ENCODE data around the gene PTGR1. TPM values are rescaled to one million over a fixed set of nuclear protein-coding genes. Genes with fewer than 3 reads are reported as not detected.
"Not testable (repeated sequence)": the region's sequence is repeated elsewhere in the genome, so short reads cannot be mapped to it uniquely, and the experiment has no call there.

Gene PTGR1
- total and polyA plus RNA-seq, 3 donors from 2014 or later, result 20.9 to 26.6 (median 20.9) TPM

GRCh38 chr9:111621895-111622480, 22.5 kb upstream of the PTGR1 start:
- intact Hi-C loops (cut with DNase I; ENCODE audit: low total_unique reads), result no loop called here
- peak; percentile 56 for DNase-seq
- no peak overlapping the region for H3K4me3 ChIP-seq
- H3K4me1 ChIP-seq, result no peaks in the 10 kb centered on the region
- H3K27me3 ChIP-seq, result no peaks in the 10 kb centered on the region
- H3K27ac ChIP-seq, result no peak overlapping the region
- no peak for TF ChIP-seq POLR2A (IDR thresholded peaks at IDR 0.05)
- peak; percentile 53 to 70 (median 63) for TF ChIP-seq CTCF (IDR thresholded peaks at IDR 0.05)
- no peaks in the 10 kb centered on the region for H3K36me3 ChIP-seq (ENCODE audit: low read depth, missing control alignments)
- H3K9me3 ChIP-seq, result no peaks in the 10 kb centered on the region
- WGBS, 2 donors, result 41 to 47% methylated on average over 2 of the region's 2 CpGs

- H3K27ac ChIP-seq; H3K4me1 ChIP-seq; H3K27me3 ChIP-seq; H3K4me3 ChIP-seq; DNase-seq; intact Hi-C loops (cut with DNase I; ENCODE audit: low total_unique reads); H3K36me3 ChIP-seq (ENCODE audit: low read depth, missing control alignments); H3K9me3 ChIP-seq: not testable (repeated sequence)
- WGBS, 2 donors, result 79% methylated on average over 18 of the region's 29 CpGs; no CpG with 5 or more reads in 1 of the 2 donors
These were observed 17.9 kb upstream of the PTGR1 start for GRCh38 chr9:111617349-111617748.

GRCh38 chr9:111615928-111616327, 16.5 kb upstream of the PTGR1 start:
- DNase-seq, result no peak
- TF ChIP-seq POLR2A (IDR thresholded peaks at IDR 0.05) (no peak), CTCF (IDR thresholded peaks at IDR 0.05) (no peak)
- Histone ChIP-seq H3K27me3 (no peaks in the 10 kb centered on the region), H3K9me3 (no peaks in the 10 kb centered on the region), H3K27ac (no peak overlapping the region), H3K4me1 (no peaks in the 10 kb centered on the region), H3K36me3 (ENCODE audit: low read depth, missing control alignments) (no peaks in the 10 kb centered on the region), H3K4me3 (no peak overlapping the region)
- WGBS, 2 donors, result 53 to 57% methylated on average over 3 of the region's 3 CpGs
- intact Hi-C loops (cut with DNase I; ENCODE audit: low total_unique reads), result no loop called here

GRCh38 chr9:111613436-111614040, 14.1 kb upstream of the PTGR1 start:
- 59 to 65% methylated on average over 4 of the region's 4 CpGs for WGBS, 2 donors
- Histone ChIP-seq H3K27me3 (no peaks in the 10 kb centered on the region), H3K4me3 (no peak overlapping the region), H3K27ac (no peak overlapping the region), H3K9me3 (no peaks in the 10 kb centered on the region), H3K36me3 (ENCODE audit: low read depth, missing control alignments) (no peaks in the 10 kb centered on the region), H3K4me1 (no peaks in the 10 kb centered on the region)
- TF ChIP-seq POLR2A (IDR thresholded peaks at IDR 0.05) (no peak), CTCF (IDR thresholded peaks at IDR 0.05) (no peak)
- DNase-seq, result no peak
- intact Hi-C loops (cut with DNase I; ENCODE audit: low total_unique reads), result no loop called here

- H3K4me3 ChIP-seq, result no peak overlapping the region
- DNase-seq, result no peak
- H3K27me3 ChIP-seq, result no peaks in the 10 kb centered on the region
- H3K9me3 ChIP-seq, result no peaks in the 10 kb centered on the region
- H3K4me1 ChIP-seq, result no peaks in the 10 kb centered on the region
- intact Hi-C loops (cut with DNase I; ENCODE audit: low total_unique reads), result no loop called here
- TF ChIP-seq POLR2A (IDR thresholded peaks at IDR 0.05) (no peak), CTCF (IDR thresholded peaks at IDR 0.05) (no peak)
- no peaks in the 10 kb centered on the region for H3K36me3 ChIP-seq (ENCODE audit: low read depth, missing control alignments)
- WGBS, 2 donors, result 87 to 93% methylated on average over 7 of the region's 7 CpGs
- no peak overlapping the region for H3K27ac ChIP-seq
These were observed 11.4 kb upstream of the PTGR1 start for GRCh38 chr9:111610845-111611244.
